Natural killer cell treated with Interleukin-12 subunit alpha and Interleukin-12 subunit beta and Interleukin-15 and Interleukin-18, amount 100 ng/mL, for 72 hours (primary cell): Measurements from ENCODE around the gene CTSW. TPM values are rescaled to one million over a fixed set of nuclear protein-coding genes. Genes with fewer than 3 reads are reported as not detected.
"Not testable (repeated sequence)": the region's sequence is repeated elsewhere in the genome, so short reads cannot be mapped to it uniquely, and the experiment has no call there.

Experiments used
- ATAC-seq, 2 donors: fragments of 150-1000 bp; cut with Tn5 transposase in 1 of 2; sonication (Bioruptor Pico), chemical (Tn5 transposase) in 1 of 2; 2 replicates each; pipeline ENCODE4 v1.10.0; 2021
- DNase-seq: peaks from one replicate; pipeline ENCODE4 v3.0.0; 2022; ENCODE audit warnings: low spot score
- H3K27ac Mint-ChIP-seq, 2 donors: 1 replicate in 1 of 2; 2 replicates in 1 of 2; pipeline ENCODE4 v1.8.0; 2022; ENCODE audit warnings: mixed read lengths in 2 of 2, mild to moderate bottlenecking in 1 of 2, moderate library complexity in 1 of 2
- H3K27me3 Mint-ChIP-seq, 2 donors: 1 replicate in 1 of 2; 2 replicates in 1 of 2; pipeline ENCODE4 v1.8.0; 2022; ENCODE audit warnings: mixed read lengths in 2 of 2
- H3K36me3 Mint-ChIP-seq: one replicate; pipeline ENCODE4 v1.8.0; 2022; ENCODE audit warnings: mixed read lengths
- H3K4me1 Mint-ChIP-seq, 2 donors: 1 replicate in 1 of 2; 2 replicates in 1 of 2; pipeline ENCODE4 v1.8.0; 2022; ENCODE audit warnings: low read depth in 2 of 2, mixed read lengths in 2 of 2, mild to moderate bottlenecking in 1 of 2
- H3K4me3 Mint-ChIP-seq: one replicate; pipeline ENCODE4 v1.8.0; 2022; ENCODE audit warnings: mixed read lengths
- H3K9me3 Mint-ChIP-seq: 2 replicates; pipeline ENCODE4 v1.8.0; 2022; ENCODE audit warnings: mixed read lengths
- total RNA-seq, 2 donors: library from RNA; stranded (reverse); gene quantifications; one replicate each; pipeline ENCODE4 v1.2.3, GENCODE V29; 2022

Gene CTSW
- total RNA-seq, 2 donors from 2014 or later: 124 to 886 TPM

GRCh38 chr11:65891219-65892136 lies 11.8 kb downstream of the CTSW start:
- Mint-ChIP-seq H3K36me3 (peaks cover 11% of the 10 kb centered on the region), H3K27ac (peak overlapping the region; percentile 90 to 93), H3K27me3 (no peaks in the 10 kb centered on the region), H3K9me3 (no peaks in the 10 kb centered on the region), H3K4me3 (peak overlapping the region; percentile 97), H3K4me1 (peaks cover 60 to 67% of the 10 kb centered on the region in 2 donors)
- ATAC-seq: no peak
- DNase-seq: no peak

DNA sequence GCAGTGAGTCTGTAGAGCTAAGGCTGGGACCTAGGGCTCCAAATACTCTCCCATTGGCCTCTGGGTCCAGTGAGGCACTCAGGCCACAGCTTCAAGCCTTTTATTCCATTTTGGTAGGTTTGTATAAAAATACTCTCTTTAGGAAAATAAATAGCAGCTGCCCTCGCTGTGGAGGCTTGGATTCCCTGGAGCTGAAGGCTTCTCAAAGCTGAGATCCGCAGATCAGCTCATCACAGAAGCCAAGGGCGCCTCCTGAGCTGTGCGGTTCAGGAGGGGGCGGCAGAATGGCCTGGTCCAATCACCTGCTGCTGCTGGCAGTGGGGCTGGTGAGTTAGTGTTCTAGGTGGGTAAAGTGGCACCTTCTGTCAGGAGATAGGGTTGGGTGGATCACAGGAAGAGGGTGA lies 12.5 kb downstream of the CTSW start:
- H3K27me3 Mint-ChIP-seq, H3K9me3 Mint-ChIP-seq, DNase-seq, ATAC-seq, H3K36me3 Mint-ChIP-seq: not testable (repeated sequence)
- H3K4me1 Mint-ChIP-seq: peaks cover 56 to 64% of the 10 kb centered on the region in 2 donors
- H3K27ac Mint-ChIP-seq: peak overlapping the region; percentile 90 to 93
- H3K4me3 Mint-ChIP-seq: peak overlapping the region; percentile 97

DNA sequence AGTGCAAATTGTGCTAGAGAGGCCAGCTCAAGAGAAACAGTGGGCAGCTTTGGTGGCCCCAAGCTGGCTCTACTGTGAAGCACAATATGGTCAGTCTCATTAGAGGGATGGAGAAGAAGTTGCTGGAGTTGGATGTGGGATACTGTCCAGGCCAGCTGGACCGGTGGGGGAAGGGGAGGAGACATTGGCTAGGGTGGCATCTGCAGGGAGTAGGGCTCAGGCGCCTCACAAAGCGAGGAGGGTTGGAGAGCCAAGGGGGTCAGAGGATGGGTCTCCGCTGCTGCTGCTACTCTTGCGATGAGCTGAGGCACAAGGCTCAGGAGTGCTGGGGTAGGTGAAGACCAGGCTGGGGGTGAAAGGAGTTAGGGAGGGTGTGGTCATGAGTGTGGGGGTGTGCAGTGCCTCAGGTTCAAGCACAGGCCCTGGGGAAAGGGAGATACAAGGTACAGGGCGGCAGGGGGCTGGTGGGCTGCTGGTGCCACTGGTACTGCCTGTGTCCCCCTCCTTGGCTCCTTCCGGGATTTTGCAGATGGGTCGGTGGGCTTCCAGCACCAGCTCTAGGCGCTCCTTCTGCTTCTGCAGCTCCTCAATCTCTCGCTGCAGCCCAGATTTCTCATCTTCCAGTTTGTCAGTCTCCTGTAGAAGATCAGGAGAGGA lies 13.2 kb downstream of the CTSW start:
- H3K27me3 Mint-ChIP-seq: no peaks in the 10 kb centered on the region
- no peaks in the 10 kb centered on the region for H3K9me3 Mint-ChIP-seq
- peak overlapping the region; percentile 97 for H3K4me3 Mint-ChIP-seq
- ATAC-seq (no peak), DNase-seq (no peak)
- H3K27ac Mint-ChIP-seq: peak overlapping the region; percentile 90 to 93
- H3K36me3 Mint-ChIP-seq: peaks cover 7% of the 10 kb centered on the region
- peaks cover 57 to 58% of the 10 kb centered on the region in 2 donors for H3K4me1 Mint-ChIP-seq

GRCh38 chr11:65894034-65894591 lies 14.5 kb downstream of the CTSW start:
- Mint-ChIP-seq H3K27ac (peak overlapping the region; percentile 90 to 93), H3K4me3 (peak overlapping the region; percentile 97), H3K4me1 (peaks cover 51 to 52% of the 10 kb centered on the region in 2 donors), H3K36me3 (peaks cover 7% of the 10 kb centered on the region), H3K9me3 (no peaks in the 10 kb centered on the region), H3K27me3 (no peaks in the 10 kb centered on the region)
- DNase-seq (no peak), ATAC-seq (no peak)

DNA sequence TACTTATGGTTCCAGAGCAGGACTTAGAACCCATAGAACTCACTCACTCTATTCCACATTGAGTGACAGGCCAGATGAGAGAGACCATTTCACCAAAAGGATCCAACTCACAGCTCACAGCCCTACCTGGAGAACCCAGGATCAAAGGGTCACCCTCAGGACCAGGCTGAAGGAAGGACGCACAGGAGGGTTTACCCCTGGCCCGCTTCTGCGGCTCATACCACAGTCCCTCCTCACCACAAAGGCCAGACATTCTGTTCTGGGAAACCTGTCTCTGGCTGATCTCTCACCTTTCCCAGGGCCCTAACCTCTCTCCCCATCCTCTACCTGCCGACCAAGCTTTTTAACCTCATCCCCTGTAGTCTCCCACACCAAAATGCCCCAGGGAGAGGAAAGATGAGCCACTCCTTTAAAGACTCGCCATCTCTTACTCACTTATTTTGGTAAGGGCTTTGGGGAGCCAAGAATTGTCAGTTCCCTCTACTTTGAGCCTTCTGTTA lies 15.9 kb downstream of the CTSW start:
- Mint-ChIP-seq H3K27me3 (no peaks in the 10 kb centered on the region), H3K9me3 (no peaks in the 10 kb centered on the region), H3K36me3 (peaks cover 7% of the 10 kb centered on the region), H3K4me3 (peak overlapping the region; percentile 32), H3K4me1 (peaks cover 39% of the 10 kb centered on the region in 2 donors), H3K27ac (peak overlapping the region; percentile 67 to 81)
- ATAC-seq (no peak), DNase-seq (no peak)

DNA sequence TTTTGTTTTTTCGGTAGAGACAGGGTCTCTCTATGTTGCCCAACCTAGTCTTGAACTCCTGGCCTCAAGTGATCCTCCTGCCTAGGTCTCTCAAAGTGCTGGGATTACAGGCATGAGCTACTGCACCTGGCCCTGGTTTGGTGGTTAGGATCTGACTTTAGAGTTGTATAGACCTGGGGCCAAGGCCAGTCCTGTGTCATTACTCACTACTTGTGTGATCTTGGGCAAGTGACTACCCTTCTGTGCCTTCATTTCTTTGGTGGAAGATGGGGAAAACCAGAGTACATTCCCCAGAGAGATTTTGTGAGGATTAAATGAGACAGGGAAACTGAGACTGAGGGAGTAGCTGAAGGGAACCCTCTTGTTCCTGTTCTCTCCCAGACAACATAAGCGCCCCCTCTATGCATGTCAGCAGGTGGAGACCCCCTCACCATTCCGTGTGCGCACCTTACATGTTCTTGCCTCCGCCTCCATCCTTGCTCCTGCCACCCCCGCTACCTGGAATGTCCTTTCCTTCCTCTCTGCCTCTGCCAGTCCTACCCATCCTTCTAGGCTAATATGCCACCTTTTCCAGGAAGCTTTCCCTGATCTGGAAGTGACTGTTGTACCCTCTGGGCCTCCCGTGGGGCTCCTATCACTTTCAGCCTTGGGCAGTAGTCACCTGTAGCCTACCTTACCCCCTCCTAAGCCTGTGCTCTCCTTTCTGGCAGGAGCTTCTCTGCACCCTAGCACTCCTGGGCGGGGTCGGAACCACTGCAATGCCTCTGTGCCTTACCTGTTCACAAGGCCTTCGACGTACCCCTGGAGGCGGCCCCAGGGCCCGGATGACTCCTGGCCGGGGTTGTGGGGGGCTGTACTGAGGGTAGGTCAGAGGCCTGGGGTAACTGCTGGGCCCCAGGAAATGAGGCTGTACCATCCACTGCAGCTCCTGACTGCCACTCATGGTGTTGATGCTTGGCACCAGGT lies 16.7 kb downstream of the CTSW start:
- no peaks in the 10 kb centered on the region for H3K27me3 Mint-ChIP-seq
- H3K4me1 Mint-ChIP-seq: peaks cover 42 to 46% of the 10 kb centered on the region in 2 donors
- H3K9me3 Mint-ChIP-seq: no peaks in the 10 kb centered on the region
- peaks cover 7% of the 10 kb centered on the region for H3K36me3 Mint-ChIP-seq
- H3K27ac Mint-ChIP-seq: peak overlapping the region; percentile 67 to 81
- no peak for DNase-seq
- peak overlapping the region; percentile 32 for H3K4me3 Mint-ChIP-seq
- ATAC-seq: no peak

- peaks cover 48 to 53% of the 10 kb centered on the region in 2 donors for H3K4me1 Mint-ChIP-seq
- peak overlapping the region; percentile 67 to 81 for H3K27ac Mint-ChIP-seq
- H3K9me3 Mint-ChIP-seq: no peaks in the 10 kb centered on the region
- no peak for ATAC-seq
- H3K27me3 Mint-ChIP-seq: no peaks in the 10 kb centered on the region
- no peak for DNase-seq
- H3K36me3 Mint-ChIP-seq: peaks cover 6% of the 10 kb centered on the region
- no peak overlapping the region for H3K4me3 Mint-ChIP-seq
Measured at GRCh38 chr11:65897020-65897471, 17.4 kb downstream of the CTSW start.

- H3K4me1 Mint-ChIP-seq: peaks cover 43 to 49% of the 10 kb centered on the region in 2 donors
- no peaks in the 10 kb centered on the region for H3K9me3 Mint-ChIP-seq
- no peaks in the 10 kb centered on the region for H3K36me3 Mint-ChIP-seq
- no peak for ATAC-seq
- H3K27ac Mint-ChIP-seq: peak overlapping the region; percentile 81 to 94
- DNase-seq: no peak
- no peaks in the 10 kb centered on the region for H3K27me3 Mint-ChIP-seq
- H3K4me3 Mint-ChIP-seq: peak overlapping the region; percentile 86
Measured at GRCh38 chr11:65898656-65899355, 19.2 kb downstream of the CTSW start.

- Mint-ChIP-seq H3K36me3 (no peaks in the 10 kb centered on the region), H3K9me3 (no peaks in the 10 kb centered on the region), H3K4me3 (peak overlapping the region; percentile 76), H3K27me3 (no peaks in the 10 kb centered on the region), H3K27ac (peak overlapping the region; percentile 81 to 94), H3K4me1 (peaks cover 37 to 42% of the 10 kb centered on the region in 2 donors)
- DNase-seq (peak; percentile 88), ATAC-seq (peak; percentile 68 to 72)
Measured at GRCh38 chr11:65899356-65900124, 19.9 kb downstream of the CTSW start.

DNA sequence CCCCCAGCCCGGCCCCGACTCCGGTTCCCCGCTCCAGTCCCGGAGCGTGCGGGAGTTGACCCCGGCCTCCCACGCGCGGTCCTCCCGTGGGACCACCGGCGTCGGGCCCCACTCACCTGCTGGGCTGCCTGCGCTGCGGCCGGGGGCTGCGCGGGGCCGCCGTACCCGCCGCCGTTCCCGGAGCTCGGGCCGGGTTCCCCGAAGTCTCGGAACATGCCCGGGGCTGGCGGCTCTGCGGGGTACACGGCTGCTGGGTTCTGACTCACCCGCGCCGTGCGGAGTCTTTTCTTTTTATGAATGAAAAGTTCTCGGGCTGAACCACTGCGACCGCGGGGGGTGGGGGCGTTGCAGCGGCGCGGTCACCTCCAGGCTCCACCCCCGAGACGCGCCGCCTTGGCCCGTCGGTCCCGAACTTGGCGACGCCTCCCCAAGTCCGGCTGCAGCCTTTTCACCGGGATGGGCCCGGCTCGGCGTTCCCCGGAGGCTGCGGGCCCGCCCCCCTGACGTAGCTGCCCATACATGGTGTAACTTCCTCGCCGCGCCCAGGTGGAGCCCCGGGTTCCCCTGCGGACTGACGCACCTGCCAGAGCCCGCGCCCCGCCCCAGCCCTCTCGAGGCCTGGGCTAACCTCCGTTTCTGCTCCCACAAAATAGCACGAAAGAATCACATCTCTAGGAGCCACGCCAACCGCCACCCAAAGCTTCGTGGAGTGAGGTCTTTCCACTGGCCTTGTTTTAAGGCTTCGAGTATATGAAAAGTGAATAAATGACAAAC lies 20.7 kb downstream of the CTSW start, which contains the start of gene FOSL1:
TSS of gene FOSL1 (minus strand) at position 264 of the 774 bp plus-strand sequence. CDS start at position 215, 49 bp downstream.
- Mint-ChIP-seq H3K4me3 (peak within 1 kb of the TSS; percentile 76), H3K4me1 (peaks cover 35 to 40% of the 10 kb centered on the region in 2 donors)

GRCh38 chr11:65900899-65901180 lies 21.2 kb downstream of the CTSW start:
- no peaks in the 10 kb centered on the region for H3K9me3 Mint-ChIP-seq
- no peaks in the 10 kb centered on the region for H3K27me3 Mint-ChIP-seq
- ATAC-seq (no peak), DNase-seq (no peak)
- H3K4me3 Mint-ChIP-seq: peak overlapping the region; percentile 62
- H3K4me1 Mint-ChIP-seq: peaks cover 29 to 35% of the 10 kb centered on the region in 2 donors
- no peaks in the 10 kb centered on the region for H3K36me3 Mint-ChIP-seq
- H3K27ac Mint-ChIP-seq: peak overlapping the region in 1 of 2 donors; percentile 69

More for the DNA sequence above, 20.7 kb downstream of the CTSW start, which contains the start of gene FOSL1:
- H3K27me3 Mint-ChIP-seq: no peaks in the 10 kb centered on the region
- ATAC-seq (peak; percentile 90 to 93), DNase-seq (peak; percentile 95)
- no peaks in the 10 kb centered on the region for H3K9me3 Mint-ChIP-seq
- H3K27ac Mint-ChIP-seq: peak within 1 kb of the TSS; percentile 81 to 94
- H3K36me3 Mint-ChIP-seq: no peaks in the 10 kb centered on the region
